HG02678 (cell line): Measurements from ENCODE around the gene RAB11FIP4.

Experiments
- ATAC-seq: cut with Tn5 transposase; IDR thresholded peaks from one replicate; pipeline ENCODE4 v1.9.1; 2021; ENCODE audit warnings: mild to moderate bottlenecking, moderate library complexity; ENCODE audit not compliant: unreplicated experiment

RAB11FIP4 gene

DNA sequence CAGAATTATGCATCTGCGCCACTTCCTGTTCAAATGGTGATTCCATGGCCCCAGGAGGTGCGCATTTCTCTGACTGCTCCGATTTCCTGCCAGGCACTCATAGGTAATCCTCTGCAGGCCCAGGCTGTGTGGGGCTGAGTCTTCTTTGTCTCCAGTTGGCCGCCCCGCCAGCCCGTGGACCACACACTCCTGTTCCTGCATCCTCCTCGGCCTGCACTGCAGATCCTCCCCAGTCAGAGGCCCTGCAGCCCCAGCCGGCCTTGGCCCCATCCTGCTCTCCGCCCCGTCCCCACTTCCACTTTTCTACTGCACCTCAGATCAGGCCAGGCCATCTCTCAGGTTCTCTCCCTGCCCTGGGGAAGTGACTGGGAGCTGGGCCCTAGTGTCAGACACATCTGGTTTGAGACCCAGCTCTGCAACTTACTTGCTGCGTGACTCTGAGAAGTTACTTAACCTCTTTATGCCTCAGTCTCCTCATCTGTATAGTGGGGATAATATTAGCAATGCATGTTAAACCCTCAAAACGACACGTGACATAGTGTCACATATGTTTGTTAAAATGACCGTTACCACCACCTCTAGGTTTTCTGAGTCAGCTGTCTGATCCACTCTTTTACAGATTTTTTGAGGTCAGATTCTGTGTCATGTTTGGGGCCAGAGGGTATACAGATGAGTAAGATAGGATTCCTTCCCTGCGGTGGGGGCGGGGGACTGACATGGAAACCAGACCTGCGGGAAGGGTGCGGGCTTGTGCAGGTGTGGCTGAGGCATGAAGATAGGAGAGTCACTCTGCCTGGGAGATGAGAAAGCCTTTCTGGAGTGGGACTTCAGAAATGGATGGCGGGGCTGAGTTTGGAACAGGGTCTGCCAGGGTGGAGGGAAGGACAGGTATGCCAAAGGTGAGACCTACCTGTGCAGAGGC lies 12.8 kb downstream of the RAB11FIP4 start:
- ATAC-seq: no peak

GRCh38 chr17:31405890-31406371 lies 14.5 kb downstream of the RAB11FIP4 start:
- no peak for ATAC-seq

DNA sequence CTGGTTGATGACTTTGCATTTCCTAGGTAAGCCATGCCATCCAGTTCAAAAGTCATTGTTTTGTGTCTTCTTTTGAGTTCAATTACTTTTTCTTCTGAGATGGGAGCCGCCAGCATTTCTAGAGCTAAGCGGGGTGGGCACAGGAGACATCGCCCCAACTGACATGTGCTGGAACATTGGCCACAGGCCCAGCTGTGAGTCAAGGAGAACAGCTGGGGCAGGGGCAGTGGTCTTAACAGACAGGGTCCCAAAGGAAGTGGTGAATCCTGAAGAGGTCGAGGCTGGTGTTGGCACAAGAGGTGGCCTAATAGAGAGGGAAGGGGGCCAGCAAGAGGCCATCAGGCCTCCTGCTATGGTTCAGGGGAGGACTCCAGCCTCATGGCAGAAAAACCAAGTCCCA lies 17.1 kb downstream of the RAB11FIP4 start:
- no peak for ATAC-seq

DNA sequence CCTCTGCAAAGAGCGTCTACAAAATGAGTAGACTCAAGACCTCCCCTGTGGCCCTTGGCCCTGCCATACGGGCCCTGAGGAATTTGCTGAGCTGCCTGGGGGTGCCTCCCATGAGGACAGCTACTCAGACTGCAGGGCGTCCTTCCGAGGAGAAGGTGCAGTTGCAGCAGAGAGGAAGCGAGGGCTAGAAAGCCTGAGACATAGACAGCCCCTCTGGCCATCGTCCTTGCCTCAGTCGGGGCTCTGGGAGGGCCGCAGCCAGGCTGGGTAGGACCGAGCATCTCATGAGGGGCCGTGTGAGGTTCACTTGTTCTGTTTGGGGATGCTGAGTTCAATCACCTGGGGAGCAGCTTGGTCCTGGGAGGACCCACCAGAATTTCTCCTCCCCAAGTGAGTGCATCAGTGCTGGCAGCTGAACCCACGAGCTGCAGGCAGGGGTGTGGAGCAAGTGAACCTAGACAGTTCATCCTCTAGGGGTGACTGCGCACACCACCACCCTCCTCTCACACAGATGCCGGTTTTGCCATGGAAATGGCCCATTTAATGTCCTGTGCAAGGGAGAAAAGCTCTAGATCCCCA lies 20.3 kb downstream of the RAB11FIP4 start:
- ATAC-seq: no peak

DNA sequence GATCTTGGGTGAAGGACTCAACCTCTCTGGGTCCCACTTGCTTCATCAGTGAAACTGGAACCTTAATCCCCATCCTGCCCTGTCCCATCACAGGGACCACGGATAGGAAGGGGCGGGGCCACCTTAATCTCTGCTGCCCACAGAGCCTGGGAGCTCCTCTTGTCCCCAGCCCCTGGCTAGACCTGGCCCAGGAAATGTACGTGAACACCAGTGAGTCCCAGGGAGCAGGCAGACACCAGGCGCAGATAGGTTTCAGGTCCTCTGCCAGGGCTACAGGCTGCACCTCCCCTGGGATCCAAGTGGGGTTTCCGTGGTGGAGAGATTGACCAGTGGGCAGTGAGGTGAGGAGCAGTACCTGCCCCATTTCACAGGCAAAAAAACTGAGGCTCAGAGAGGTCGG lies 21.0 kb downstream of the RAB11FIP4 start:
- no peak for ATAC-seq

- no peak for ATAC-seq
These were observed 21.8 kb downstream of the RAB11FIP4 start for GRCh38 chr17:31413081-31413799.

GRCh38 chr17:31413874-31414549 lies 22.5 kb downstream of the RAB11FIP4 start:
- no peak for ATAC-seq

DNA sequence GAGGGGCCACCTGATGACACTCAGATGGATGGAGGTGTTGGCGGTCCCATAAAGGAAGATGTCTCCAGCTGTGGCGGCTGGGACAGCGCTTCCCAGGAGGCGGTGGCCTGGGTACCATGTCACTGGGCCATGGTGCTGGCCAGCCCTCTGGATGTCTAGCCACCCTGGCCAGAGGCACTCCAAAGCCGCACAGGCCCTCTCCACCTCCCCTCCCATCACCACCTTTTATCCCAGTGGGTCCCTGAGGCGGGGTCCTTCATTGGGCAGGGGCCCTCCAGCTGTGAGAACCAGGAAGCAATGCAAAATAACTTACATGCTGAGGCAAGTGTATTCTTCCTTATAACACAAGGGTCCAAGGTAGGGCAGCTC lies 23.1 kb downstream of the RAB11FIP4 start:
- no peak for ATAC-seq

- no peak for ATAC-seq
These were observed 23.6 kb downstream of the RAB11FIP4 start for GRCh38 chr17:31415004-31415454.

- no peak for ATAC-seq
These were observed 24.4 kb downstream of the RAB11FIP4 start for GRCh38 chr17:31415640-31416502.

- no peak for ATAC-seq
These were observed 25.0 kb downstream of the RAB11FIP4 start for GRCh38 chr17:31416503-31416923.

- no peak for ATAC-seq
These were observed 25.7 kb downstream of the RAB11FIP4 start for GRCh38 chr17:31417051-31417792.

DNA sequence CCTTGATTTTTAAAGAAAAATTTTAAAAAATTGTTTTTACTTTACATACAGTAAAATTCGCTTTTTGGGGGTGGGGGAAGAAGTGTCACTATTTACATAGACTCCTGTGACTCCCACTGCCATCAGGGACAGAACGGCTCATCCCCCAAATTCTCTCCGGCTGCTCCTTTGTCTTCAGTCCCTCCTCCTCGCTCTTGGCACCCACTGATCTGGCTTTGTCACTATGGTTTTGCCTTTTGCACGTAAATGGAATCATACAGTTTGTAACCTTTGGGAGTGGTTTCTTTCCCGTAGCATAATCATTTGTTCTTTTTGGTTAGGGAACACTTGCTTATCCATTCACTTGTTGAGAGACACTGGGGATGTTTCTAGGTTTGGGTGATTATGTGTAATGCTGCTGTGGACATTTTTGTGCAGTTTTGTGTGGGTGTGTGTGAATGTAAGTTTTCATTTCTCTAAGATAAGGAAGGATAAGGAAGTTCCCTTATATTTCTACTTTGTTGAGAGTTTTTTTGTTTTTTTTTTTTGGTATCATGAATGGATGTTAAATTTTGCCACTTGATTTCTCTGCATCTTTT lies 27.4 kb downstream of the RAB11FIP4 start:
- no peak for ATAC-seq

GRCh38 chr17:31422443-31422842 lies 31.0 kb downstream of the RAB11FIP4 start:
- ATAC-seq: no peak

GRCh38 chr17:31424944-31425281 lies 33.4 kb downstream of the RAB11FIP4 start:
- no peak for ATAC-seq

GRCh38 chr17:31425282-31426040 lies 34.0 kb downstream of the RAB11FIP4 start:
- ATAC-seq: no peak

- ATAC-seq: no peak
These were observed 36.2 kb downstream of the RAB11FIP4 start for GRCh38 chr17:31427684-31428083.

DNA sequence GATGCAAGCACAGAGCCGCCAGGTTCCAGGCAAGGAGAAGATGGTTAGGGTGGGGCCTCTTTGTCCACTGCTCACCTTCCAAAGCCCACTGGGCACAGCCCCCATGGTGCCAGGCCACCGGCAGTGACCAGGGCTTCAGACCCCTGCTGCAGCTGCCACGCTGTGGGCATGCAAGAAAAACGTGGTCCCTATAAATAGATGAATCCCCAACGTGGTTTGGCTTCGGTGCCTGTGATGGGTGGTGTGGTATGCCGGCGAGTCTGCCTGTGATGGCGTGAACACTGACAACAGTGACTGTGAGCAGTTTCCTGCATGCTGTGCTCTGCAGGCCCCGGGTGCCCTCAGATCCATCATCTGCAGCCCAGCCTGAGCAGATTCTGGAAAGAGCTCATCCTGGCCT lies 36.6 kb downstream of the RAB11FIP4 start:
- ATAC-seq: no peak
